HG03354 (cell line): ENCODE measurements around the gene POU2AF3.

Experiments used
- ATAC-seq: cut with Tn5 transposase; IDR thresholded peaks from one replicate; pipeline ENCODE4 v1.9.1; 2021; ENCODE audit warnings: mild to moderate bottlenecking; ENCODE audit not compliant: unreplicated experiment, poor library complexity, severe bottlenecking

The POU2AF3 gene

DNA sequence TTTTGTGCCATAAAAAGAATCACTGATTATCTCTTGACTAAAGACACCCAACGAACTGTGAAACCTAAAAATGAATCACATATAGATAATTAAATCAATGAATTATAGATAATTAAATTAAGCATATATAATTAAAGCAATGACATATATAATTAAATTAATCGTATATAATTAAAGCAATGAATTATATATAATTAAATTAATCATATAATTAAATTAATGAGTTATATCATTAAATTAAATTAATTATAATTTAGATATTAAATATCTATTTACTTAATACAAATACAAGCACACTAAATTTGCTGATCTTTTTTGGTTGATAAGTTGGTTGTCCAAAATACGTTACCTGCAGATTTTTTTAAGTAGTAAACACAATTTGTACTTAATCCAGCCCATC is 49.8 kb downstream of the POU2AF3 start:
- ATAC-seq: no peak

GRCh38 chr11:111349191-111349695 is 50.9 kb downstream of the POU2AF3 start:
- peak; percentile 51 for ATAC-seq

- no peak for ATAC-seq
These were observed 52.5 kb downstream of the POU2AF3 start for GRCh38 chr11:111350811-111351210.

GRCh38 chr11:111351374-111352055 is 53.2 kb downstream of the POU2AF3 start:
- ATAC-seq: no peak

DNA sequence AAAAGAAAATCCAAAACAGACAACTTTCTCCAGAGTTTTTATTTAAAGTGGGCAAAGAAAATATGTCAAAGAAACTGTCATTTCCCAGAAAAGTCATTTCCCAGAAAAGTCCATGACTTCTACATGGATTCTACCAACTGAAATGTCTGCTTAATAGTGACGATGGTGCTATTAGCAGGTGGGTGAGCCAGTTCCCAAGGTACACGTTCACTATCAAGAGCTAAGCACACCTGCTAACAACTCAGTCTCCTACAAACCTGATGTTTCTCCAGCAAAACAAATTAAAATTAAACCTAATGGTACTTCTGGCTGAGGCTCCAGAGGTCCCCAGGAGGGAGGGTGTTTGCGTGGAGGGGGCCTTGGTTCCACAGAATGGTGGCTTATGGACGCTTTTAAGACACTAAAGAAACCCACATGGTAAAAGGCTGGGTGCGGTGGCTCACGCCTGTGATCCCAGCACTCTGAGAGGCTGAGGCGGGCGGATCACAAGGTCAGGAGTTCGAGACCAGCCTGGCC is 53.9 kb downstream of the POU2AF3 start:
- no peak for ATAC-seq

- ATAC-seq: no peak
These were observed 54.8 kb downstream of the POU2AF3 start for GRCh38 chr11:111352935-111353710.

DNA sequence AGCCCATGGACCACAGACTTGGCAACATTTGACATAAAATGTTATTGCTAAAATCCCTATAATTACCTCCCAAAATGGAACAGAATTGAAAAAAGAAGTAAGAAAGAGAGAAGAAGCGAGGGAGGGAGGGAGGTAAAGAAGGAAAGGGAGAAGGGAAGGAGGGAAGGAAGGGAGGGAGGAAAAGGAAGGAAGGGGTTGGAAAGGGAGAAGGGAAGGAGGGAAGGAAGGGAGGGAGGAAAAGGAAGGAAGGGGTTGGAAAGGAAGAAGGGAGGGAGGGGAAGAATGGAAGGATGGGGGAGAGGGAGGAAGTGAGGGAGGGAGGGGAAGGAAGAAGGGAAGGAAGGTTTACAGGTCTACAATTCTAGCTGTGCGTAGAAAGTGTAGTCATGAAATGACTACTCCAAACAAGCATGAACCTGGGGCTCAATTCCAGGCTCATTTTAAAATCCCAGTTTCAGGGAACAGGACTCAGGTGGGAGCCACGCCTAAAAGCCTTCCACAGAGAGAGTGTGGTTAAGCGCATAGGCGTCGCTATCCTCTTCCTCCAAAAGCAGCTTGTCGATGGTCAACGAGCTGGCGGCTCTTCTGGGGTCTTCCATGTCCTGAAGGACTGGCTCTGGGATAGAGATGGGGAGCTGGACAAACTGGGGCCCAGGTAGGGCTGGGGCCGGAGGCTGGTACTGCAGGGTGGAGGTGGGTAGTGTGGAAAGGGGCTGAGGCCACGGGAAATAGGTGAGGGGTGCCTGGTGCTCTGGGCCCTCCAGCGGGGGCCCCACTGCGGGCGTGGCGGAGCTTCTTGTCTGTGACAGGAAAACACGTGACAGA is 55.6 kb downstream of the POU2AF3 start:
- ATAC-seq: no peak

DNA sequence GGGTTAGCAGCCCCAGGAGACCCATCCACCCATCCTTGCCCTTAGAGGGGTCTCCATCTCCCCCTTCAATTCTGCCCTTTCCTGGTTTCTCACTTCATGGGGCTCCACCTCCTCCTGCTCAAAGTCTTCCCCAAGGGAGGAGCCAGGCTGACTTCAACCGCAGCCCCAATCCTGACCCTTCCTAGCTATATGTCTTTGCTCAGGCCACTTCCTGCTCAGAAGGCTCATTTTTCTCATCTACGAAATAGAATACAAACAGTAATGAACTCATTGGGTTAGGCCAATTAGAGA is 56.2 kb downstream of the POU2AF3 start:
- no peak for ATAC-seq

DNA sequence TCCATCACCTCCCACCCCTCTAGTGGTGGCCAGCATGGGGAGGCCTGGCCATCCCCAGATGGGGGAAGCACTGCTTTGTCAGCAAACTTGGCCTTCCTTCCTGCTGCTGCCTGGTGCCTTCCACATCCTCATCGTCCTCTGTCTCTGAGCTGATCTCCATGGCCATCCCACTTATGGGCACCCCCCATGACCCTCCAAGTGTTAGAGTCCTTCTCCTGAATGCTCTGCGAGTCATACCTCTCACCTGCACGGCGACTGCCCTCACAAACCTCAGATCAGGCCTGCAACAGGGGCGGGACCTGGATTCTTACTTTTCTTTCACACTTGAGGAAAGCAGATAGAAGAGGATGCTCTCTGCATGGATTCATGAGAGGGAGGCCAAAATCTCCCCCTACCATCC is 56.8 kb downstream of the POU2AF3 start:
- no peak for ATAC-seq

- ATAC-seq: no peak
These were observed 57.8 kb downstream of the POU2AF3 start for GRCh38 chr11:111355956-111356659.

GRCh38 chr11:111356660-111357048 is 58.3 kb downstream of the POU2AF3 start:
- ATAC-seq: no peak

- no peak for ATAC-seq
These were observed 59.0 kb downstream of the POU2AF3 start for GRCh38 chr11:111357150-111358037.
